Smooth muscle cell (in vitro differentiated cells): ENCODE results near the gene MSMP. TPM values are rescaled to one million over a fixed set of nuclear protein-coding genes. Genes with fewer than 3 reads are reported as not detected.

ENCODE experiments used
- DNase-seq: peaks from one replicate; lab custom pipeline; 2025; ENCODE audit not compliant: unreplicated experiment; lab: John Stamatoyannopoulos, UW
- H2AFZ ChIP-seq: fragments of 200-600 bp; sonication (generic); 2 replicates; pipeline ENCODE4 v1.6.0; 2016; ENCODE audit warnings: antibody characterized with exemption, low read depth, mild to moderate bottlenecking
- H3F3A ChIP-seq: fragments of 200-600 bp; sonication (generic); 2 replicates; pipeline ENCODE4 v1.6.0; 2017; ENCODE audit warnings: antibody characterized with exemption, low read depth
- H3K27ac ChIP-seq: fragments of 200-600 bp; sonication (generic); 2 replicates; pipeline ENCODE4 v1.5.1; 2016; ENCODE audit warnings: low read depth, mild to moderate bottlenecking
- H3K27me3 ChIP-seq: fragments of 200-600 bp; sonication (generic); 2 replicates; pipeline ENCODE4 v1.6.1; 2016; ENCODE audit warnings: low read depth, mild to moderate bottlenecking
- H3K36me3 ChIP-seq: fragments of 200-600 bp; sonication (generic); 2 replicates; pipeline ENCODE4 v1.5.1; 2016; ENCODE audit warnings: low read depth
- H3K4me1 ChIP-seq: fragments of 200-600 bp; sonication (generic); 2 replicates; pipeline ENCODE4 v1.5.1; 2016; ENCODE audit warnings: low read depth
- H3K4me2 ChIP-seq: fragments of 200-600 bp; sonication (generic); 2 replicates; pipeline ENCODE4 v1.6.0; 2016; ENCODE audit warnings: mild to moderate bottlenecking
- H3K4me3 ChIP-seq: fragments of 200-600 bp; sonication (generic); 2 replicates; pipeline ENCODE4 v1.5.1; 2016; ENCODE audit warnings: mild to moderate bottlenecking
- H3K79me2 ChIP-seq: fragments of 200-600 bp; sonication (generic); 2 replicates; pipeline ENCODE4 v1.6.0; 2016; ENCODE audit warnings: low read depth, mild to moderate bottlenecking
- H3K9ac ChIP-seq: fragments of 200-600 bp; sonication (generic); 2 replicates; pipeline ENCODE4 v1.6.0; 2016; ENCODE audit warnings: low read depth
- H3K9me3 ChIP-seq: fragments of 200-600 bp; sonication (generic); replicated peaks from 2 replicates; pipeline ENCODE4 v1.5.1; 2016; ENCODE audit warnings: low read depth
- H4K20me1 ChIP-seq: fragments of 200-600 bp; sonication (generic); 2 replicates; pipeline ENCODE4 v1.6.0; 2016; ENCODE audit warnings: low read depth
- WGBS: methylation state at CpG from one replicate; pipeline ENCODE4 v1.1.7; 2016; ENCODE audit warnings: low lambda C conversion rate; 5-methylcytosine and 5-hydroxymethylcytosine counted together
- polyA plus RNA-seq: library from polyadenylated mRNA; unstranded; fragments of >200 nt; fragmentation: Nextera tagmentation; extraction: Ambion mirVana; gene quantifications from 2 replicates; pipeline ENCODE4 v1.2.1, GENCODE V29; 2016
- total RNA-seq: library from RNA; depleted of rRNA; stranded (reverse); fragments of >200 nt; gene quantifications from 2 replicates; pipeline ENCODE4 v1.2.3, GENCODE V29; 2014
- TF ChIP-seq, protein P1 (sequence below): fragments of 200-600 bp; sonication (generic); IDR thresholded peaks from 2 replicates; pipeline ENCODE4 v1.5.1; 2017; ENCODE audit warnings: borderline replicate concordance, mild to moderate bottlenecking, antibody characterized with exemption; ENCODE audit not compliant: insufficient read depth, poor library complexity, severe bottlenecking

The MSMP gene
- total and polyA plus RNA-seq, 2 experiments from 2014 or later, result not detected

DNA sequence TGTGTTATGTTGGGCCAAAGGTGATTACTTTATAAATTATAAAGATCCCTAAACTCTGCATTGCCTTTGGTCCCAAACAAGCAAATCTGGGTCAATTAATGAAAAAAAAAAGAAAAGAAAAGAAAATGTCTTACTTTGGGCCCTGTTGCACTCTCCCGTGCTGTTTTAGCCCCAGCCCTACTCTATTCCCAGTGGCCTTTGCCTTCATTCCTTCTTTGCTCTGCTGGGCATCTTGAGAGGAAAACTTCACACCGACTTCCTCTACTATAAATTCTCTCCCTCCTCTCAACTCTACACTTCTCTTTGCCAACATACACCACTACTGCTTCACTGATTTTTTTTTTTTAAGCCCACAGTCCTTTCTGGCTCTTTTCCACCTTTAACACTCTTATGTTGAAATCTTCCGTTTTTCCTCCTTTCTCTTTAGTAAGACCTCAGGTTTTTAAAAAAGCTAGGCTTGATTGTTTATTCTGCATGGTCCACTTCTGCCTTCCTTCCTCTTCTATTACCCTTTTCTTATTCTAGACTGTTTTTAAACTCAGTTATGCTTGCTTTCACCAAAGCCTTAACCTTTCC, 4.5 kb upstream of the MSMP start:
- Histone ChIP-seq H3K27me3 (peaks cover 6% of the 10 kb centered on the region), H3K4me3 (no peak overlapping the region), H4K20me1 (no peaks in the 10 kb centered on the region), H3K4me1 (peaks cover 6% of the 10 kb centered on the region), H3K36me3 (no peaks in the 10 kb centered on the region), H3K27ac (no peak overlapping the region), H3K9me3 (no peaks in the 10 kb centered on the region), H3K4me2 (no peak overlapping the region), H3K79me2 (no peaks in the 10 kb centered on the region), H3K9ac (no peak overlapping the region), H2AFZ (no peak overlapping the region), H3F3A (no peaks in the 10 kb centered on the region)
- no peak for DNase-seq
- TF ChIP-seq, protein P1, sequence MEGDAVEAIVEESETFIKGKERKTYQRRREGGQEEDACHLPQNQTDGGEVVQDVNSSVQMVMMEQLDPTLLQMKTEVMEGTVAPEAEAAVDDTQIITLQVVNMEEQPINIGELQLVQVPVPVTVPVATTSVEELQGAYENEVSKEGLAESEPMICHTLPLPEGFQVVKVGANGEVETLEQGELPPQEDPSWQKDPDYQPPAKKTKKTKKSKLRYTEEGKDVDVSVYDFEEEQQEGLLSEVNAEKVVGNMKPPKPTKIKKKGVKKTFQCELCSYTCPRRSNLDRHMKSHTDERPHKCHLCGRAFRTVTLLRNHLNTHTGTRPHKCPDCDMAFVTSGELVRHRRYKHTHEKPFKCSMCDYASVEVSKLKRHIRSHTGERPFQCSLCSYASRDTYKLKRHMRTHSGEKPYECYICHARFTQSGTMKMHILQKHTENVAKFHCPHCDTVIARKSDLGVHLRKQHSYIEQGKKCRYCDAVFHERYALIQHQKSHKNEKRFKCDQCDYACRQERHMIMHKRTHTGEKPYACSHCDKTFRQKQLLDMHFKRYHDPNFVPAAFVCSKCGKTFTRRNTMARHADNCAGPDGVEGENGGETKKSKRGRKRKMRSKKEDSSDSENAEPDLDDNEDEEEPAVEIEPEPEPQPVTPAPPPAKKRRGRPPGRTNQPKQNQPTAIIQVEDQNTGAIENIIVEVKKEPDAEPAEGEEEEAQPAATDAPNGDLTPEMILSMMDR, result no peak
- 76% methylated on average over 3 of the region's 3 CpGs for WGBS

DNA sequence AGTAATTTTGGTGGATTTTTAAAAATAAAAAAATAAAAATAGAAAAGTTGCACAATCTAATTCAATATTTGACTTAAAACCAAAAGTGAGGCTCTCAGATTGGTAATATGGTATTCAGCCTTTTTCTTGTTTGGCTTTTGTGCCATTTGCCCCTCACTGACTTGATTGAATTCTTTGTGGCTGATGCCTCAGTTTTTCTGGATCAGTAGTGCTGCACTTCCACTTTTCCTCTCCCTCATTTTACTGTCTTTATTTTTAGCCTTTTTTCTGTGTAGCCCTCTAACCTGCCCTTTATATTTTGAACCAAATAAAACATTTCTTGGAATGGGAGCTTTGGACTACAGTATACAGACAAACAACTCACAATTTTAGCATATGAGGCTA, 3.8 kb upstream of the MSMP start:
- H3K27ac ChIP-seq, result no peak overlapping the region
- no peak for DNase-seq
- no peaks in the 10 kb centered on the region for H3K9me3 ChIP-seq
- peaks cover 6% of the 10 kb centered on the region for H3K27me3 ChIP-seq
- H4K20me1 ChIP-seq, result no peaks in the 10 kb centered on the region
- H3F3A ChIP-seq, result no peaks in the 10 kb centered on the region
- H3K9ac ChIP-seq, result no peak overlapping the region
- no peak overlapping the region for H2AFZ ChIP-seq
- peak overlapping the region; percentile 55 for H3K4me3 ChIP-seq
- H3K36me3 ChIP-seq, result no peaks in the 10 kb centered on the region
- no peaks in the 10 kb centered on the region for H3K79me2 ChIP-seq
- TF ChIP-seq, protein P1, result no peak
- peak overlapping the region; percentile 86 for H3K4me2 ChIP-seq
- H3K4me1 ChIP-seq, result peaks cover 4% of the 10 kb centered on the region

GRCh38 chr9:35757226-35757891, 3.3 kb upstream of the MSMP start:
- Histone ChIP-seq H3K9ac (peak overlapping the region; percentile 64), H2AFZ (no peak overlapping the region)

More at GRCh38 chr9:35757226-35757891, 3.3 kb upstream of the MSMP start:
- Histone ChIP-seq H3K79me2 (no peaks in the 10 kb centered on the region), H4K20me1 (no peaks in the 10 kb centered on the region), H3K4me3 (peak overlapping the region; percentile 55), H3K27ac (no peak overlapping the region), H3K36me3 (no peaks in the 10 kb centered on the region), H3K4me1 (no peaks in the 10 kb centered on the region), H3F3A (no peaks in the 10 kb centered on the region), H3K4me2 (peak overlapping the region; percentile 86), H3K9me3 (no peaks in the 10 kb centered on the region), H3K27me3 (peaks cover 6% of the 10 kb centered on the region)
- 15% methylated on average over 20 of the region's 20 CpGs for WGBS
- TF ChIP-seq, protein P1, result no peak
- no peak for DNase-seq
